LHCN-M2 (cell line): ENCODE measurements around the gene ITGA6. TPM values are rescaled to one million over a fixed set of nuclear protein-coding genes. Genes with fewer than 3 reads are reported as not detected.
A peak's percentile ranks its signal among the peaks of the same experiment; 100 is the strongest.

ENCODE experiments used
- DNase-seq: peaks from one replicate; pipeline ENCODE4 v3.0.0-alpha.2; 2012; ENCODE audit warnings: low read depth
- polyA plus RNA-seq: library from polyadenylated mRNA; unstranded; fragments of >200 nt; gene quantifications from one replicate; pipeline ENCODE4 v1.2.1, GENCODE V29; 2012; ENCODE audit warnings: missing spikeins
- total RNA-seq: library from RNA; depleted of rRNA; stranded (reverse); fragments of >200 nt; gene quantifications from 2 replicates; pipeline ENCODE4 v1.2.3, GENCODE V29; 2014; rRNA removed

ITGA6 gene
- total RNA-seq, result 67.5 and 98.8 TPM in 2 replicates
- 19.6 TPM for polyA plus RNA-seq

DNA sequence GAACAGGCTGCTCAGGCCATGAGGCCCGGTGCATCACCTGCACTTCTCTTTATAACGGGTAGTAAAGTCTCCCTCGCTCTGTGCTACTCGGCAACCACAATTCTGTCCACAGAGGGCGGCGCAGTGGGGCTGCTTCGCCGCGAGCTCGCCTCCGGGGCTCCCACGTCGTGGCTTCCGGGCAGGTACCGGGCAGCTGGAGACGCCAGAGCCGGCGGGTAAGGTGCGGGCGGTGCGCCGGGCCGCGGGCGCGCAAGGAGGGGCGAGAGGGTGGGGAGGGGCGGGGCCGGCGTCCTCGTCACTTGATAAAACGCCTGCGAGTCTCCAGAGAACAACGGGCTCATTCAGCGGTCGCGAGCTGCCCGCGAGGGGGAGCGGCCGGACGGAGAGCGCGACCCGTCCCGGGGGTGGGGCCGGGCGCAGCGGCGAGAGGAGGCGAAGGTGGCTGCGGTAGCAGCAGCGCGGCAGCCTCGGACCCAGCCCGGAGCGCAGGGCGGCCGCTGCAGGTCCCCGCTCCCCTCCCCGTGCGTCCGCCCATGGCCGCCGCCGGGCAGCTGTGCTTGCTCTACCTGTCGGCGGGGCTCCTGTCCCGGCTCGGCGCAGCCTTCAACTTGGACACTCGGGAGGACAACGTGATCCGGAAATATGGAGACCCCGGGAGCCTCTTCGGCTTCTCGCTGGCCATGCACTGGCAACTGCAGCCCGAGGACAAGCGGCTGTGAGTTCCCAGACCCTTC is at the start of gene ITGA6:
ITGA6 (plus strand) TSS at position 331 of the 734 bp plus-strand sequence.
- peak; percentile 62 for DNase-seq

- no peak for DNase-seq
Measured at GRCh38 chr2:172380436-172381274, 46.7 kb upstream of the ITGA6 start.

GRCh38 chr2:172381275-172382027 is 45.9 kb upstream of the ITGA6 start:
- no peak for DNase-seq

- no peak for DNase-seq
Measured at GRCh38 chr2:172387361-172387760, 40.0 kb upstream of the ITGA6 start.

DNA sequence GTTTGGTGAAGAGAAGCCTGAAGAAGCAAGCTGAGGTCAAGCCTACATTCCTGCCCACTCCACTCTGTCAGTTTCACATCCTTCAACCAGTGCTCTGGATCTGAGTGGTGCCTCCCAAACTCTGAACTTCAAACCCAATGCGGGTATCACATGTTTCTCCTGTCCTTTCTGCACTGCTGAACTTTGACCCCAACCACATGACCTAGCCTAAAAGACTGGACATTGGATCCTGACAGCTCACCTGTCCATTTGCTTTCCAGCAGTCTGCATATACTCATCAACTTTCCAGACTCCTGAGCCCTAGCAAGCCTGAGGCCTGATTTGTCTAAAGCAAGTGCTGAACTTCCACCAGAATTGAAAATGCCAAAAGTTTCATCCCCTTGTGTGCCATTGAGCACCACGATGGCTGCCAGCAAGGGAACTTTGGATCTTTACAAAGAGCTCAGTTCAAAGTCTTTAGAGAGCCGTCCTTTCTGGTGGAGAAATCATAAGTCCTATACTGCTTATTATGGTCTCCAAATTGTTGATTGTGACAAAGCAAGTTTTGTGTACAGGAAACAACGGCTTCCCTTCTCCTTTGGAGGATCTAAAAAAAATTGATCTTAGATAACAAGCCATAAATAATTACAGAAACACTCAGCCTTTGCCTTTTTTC is 37.6 kb upstream of the ITGA6 start:
- no peak for DNase-seq

- DNase-seq, result no peak
Measured at GRCh38 chr2:172394002-172394401, 33.4 kb upstream of the ITGA6 start.

GRCh38 chr2:172395503-172395902 is 31.9 kb upstream of the ITGA6 start:
- DNase-seq, result no peak

DNA sequence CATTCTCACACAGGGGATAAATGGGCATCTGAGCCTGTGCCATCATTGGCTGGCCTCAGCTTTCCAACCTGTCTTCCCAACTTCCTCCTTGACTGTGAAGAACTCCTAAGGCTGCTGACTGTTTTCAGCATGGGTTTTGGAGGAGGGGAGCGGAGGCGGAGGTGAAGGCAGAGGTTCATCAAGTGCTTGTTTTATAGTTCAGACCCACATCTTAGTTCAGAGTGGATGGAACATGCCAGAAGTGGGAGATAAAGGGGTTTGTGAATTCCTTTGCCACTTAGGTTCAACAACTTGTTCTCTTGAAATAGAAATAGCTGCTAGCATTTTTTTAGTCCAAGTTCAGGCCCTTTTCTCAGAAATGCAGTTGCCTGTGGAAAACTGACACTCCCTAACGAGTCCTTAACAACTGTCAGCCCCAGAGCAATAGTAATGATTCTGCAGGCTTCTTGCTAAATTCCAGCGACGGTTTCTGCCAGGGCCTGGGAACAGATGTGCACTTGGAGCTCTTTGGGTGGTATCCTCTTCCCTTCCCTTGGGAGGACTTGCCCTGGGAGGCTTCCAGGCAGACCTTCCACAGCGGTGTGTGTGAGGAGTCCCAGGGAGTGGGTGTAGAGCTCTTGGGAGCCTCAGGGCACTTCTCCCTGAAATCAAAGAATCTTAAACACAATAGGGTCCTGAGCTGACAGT is 30.1 kb upstream of the ITGA6 start:
- DNase-seq, result peak; percentile 45

DNA sequence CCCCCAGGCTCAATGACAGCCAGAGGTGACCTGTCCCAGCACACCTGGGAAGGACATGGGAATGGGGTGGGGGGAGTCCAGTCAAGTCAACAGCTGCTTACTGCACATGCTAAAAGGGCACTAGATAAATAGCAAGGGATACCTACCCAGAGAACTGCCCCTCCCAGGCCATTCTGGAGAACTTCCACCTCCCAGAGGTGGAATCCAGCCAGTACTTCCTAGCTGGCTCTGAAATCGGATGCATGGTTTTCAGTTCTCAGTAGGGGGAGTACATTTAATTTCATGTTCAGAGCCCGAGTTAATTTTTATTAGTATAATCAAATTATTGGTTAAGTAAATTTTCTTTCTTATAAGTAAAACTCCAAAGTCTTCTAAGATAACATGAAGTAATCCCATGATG is 28.9 kb upstream of the ITGA6 start:
- no peak for DNase-seq

DNA sequence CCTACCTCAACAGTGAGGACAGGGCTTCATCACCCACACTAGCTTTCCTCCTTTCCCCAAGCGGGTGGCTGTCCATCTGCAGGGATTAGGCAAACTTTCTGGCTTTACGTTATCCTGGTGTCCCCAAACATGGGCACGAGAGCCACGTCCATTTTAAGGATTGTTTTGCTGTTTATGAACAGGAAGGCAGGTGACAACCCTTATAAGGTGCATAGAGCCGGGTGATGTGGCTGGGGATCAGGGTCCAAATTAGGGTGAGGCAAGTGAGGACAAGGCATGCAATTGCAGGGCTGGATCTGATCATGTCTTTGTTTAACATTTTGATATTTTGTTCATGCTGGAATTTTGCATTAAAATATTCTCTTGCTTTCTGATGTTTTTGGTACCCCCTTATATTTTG is 27.6 kb upstream of the ITGA6 start:
- no peak for DNase-seq

- DNase-seq, result no peak
Measured at GRCh38 chr2:172402198-172402597, 25.2 kb upstream of the ITGA6 start.

DNA sequence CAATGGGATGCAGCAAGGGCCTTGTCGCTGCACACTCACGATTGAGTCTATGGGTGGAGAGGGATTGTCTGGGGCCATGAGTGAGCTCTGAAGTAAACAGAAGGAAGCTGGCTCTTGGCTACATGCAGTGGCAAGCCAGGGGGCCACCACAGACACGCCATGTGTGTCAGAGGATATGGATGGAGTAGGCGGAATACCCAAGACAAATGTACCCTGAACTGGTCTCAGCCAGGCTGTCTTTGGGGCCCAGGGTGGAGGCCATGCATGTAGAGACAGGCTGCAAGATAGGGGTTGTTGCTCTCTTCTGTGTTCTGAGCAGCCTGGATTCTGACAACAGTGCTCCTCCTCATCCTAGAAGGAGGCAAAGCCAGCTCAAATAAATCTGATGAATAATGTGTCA is 24.0 kb upstream of the ITGA6 start:
- no peak for DNase-seq

DNA sequence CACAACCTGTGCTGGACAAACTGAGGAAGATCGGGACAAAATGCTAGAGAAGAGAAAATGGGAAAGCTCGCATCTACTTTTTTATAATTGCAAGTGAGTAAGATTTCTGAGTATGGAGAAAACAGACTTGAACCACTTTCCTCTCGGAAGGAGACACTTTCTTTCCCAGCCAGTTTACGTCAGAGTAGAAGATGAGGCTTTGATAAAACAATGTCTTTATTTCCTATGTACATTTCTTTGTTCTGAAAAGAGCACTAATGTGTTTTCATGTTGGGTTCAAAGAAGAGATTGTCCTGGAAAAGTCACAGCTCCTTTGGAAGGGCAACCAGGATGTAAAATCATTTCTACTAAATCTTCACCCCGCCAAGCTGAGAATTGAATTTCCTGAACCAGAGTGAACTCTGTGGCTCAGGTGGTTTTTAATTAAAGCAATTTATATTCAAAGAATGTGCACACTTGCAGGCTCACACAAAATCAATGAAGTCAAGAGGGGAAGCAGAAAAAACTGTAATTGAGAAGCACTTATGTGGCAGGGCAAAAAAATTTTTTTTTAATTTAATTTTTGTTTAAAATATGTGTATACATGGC is 23.4 kb upstream of the ITGA6 start:
- DNase-seq, result no peak

- peak; percentile 35 for DNase-seq
Measured at GRCh38 chr2:172404824-172405223, 22.6 kb upstream of the ITGA6 start.

- no peak for DNase-seq
Measured at GRCh38 chr2:172405673-172406072, 21.7 kb upstream of the ITGA6 start.

DNA sequence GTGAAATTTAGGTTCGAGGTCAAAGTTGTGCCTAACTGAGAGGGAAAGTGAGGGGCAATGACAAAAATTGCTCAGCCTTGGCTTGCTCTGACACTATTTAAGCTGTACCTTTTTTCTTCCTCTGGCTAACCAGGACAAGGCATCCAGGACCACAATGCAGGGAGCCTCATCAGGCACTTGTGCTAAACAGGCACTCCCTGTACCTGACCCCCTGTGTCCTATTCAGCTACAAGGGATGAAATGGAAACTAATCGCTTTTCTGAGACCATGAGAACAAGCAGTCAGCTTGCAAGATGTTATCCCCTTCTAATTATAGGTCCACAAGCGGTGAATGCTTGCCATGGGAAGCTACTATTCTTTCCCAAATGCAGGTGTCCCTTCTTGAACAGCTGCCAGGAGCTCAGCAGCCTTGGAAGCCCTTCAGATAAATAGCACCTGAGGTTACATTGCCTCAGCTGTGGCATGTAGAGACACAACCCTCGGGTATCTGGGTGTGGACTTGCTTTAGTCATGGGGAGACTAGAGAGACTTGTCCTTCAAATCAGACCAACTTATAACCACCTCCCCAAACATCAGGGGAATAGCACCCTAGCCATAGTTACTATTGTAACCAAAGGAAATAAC is 19.1 kb upstream of the ITGA6 start:
- no peak for DNase-seq

- DNase-seq, result no peak
Measured at GRCh38 chr2:172409042-172409441, 18.3 kb upstream of the ITGA6 start.

GRCh38 chr2:172412984-172413492 is 14.3 kb upstream of the ITGA6 start:
- DNase-seq, result no peak

- DNase-seq, result no peak
Measured at GRCh38 chr2:172415157-172415864, 12.1 kb upstream of the ITGA6 start.
